Activated naive CD8-positive, alpha-beta T cell treated with anti-CD3 and anti-CD28 coated beads for 36 hours (primary cell): Measurements from ENCODE around the gene CBX8. TPM values are rescaled to one million over a fixed set of nuclear protein-coding genes. Genes with fewer than 3 reads are reported as not detected.

Source experiments
- DNase-seq: peaks from one replicate; pipeline ENCODE4 v3.0.0; 2021
- H3K27ac Mint-ChIP-seq: one replicate; pipeline ENCODE4 v1.8.0; 2022; ENCODE audit warnings: mild to moderate bottlenecking, moderate library complexity, mixed read lengths
- H3K27me3 Mint-ChIP-seq: one replicate; pipeline ENCODE4 v1.8.0; 2022; ENCODE audit warnings: mild to moderate bottlenecking, mixed read lengths
- H3K36me3 Mint-ChIP-seq: one replicate; pipeline ENCODE4 v1.8.0; 2021; ENCODE audit warnings: mild to moderate bottlenecking, mixed read lengths
- H3K4me1 Mint-ChIP-seq: one replicate; pipeline ENCODE4 v1.8.0; 2021; ENCODE audit warnings: mixed read lengths
- H3K4me3 Mint-ChIP-seq: one replicate; pipeline ENCODE4 v1.8.0; 2022; ENCODE audit warnings: mild to moderate bottlenecking, moderate library complexity, mixed read lengths
- H3K9me3 Mint-ChIP-seq: one replicate; pipeline ENCODE4 v1.8.0; 2022; ENCODE audit warnings: mixed read lengths
- total RNA-seq, 2 experiments: library from RNA; stranded (reverse); gene quantifications; one replicate each; pipeline ENCODE4 v1.2.3, GENCODE V29; 2021

The CBX8 gene
- total RNA-seq, 2 experiments from 2014 or later, result 3.5 to 4.1 TPM

DNA sequence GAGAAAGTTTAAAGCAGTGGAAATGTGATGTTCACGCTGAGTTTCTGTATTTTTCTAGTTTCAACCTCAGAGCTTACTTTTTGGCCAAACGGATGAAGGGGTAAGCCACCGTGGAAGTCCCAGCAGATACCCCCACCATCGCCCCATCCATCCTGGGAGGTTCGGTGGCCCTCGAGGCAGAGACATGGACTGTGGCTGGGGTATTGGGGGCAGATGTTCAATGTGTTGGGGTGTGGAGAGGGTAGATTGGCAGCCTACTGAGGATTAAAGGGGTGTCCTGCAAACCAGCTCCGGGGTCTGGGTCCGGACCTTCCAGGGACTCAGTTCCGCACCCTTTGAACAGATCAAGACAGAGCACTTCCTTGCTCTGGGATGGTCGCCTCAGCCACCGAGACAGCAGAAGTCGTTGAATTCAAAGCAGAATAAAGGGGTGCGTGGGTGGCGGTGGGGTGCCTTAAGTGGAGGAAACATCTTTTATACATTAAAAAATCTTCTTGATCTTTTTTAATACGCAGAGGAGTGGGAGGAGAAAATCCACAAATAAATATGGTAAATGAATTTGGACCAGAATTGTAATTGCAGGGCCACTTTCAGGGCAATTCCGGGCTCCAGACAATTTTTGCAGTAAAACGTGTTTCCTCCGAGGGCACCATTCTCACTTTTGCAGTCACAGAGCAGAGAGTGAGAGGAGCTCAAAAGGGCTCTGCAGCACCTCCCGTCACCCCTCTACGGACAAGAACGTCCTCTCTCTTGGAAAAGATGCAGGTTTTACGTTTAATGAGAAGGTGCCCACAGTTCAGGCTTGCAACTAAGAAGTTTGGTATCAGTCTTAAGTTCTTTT is 8.2 kb upstream of the CBX8 start:
- DNase-seq, result no peak
- peaks cover 39% of the 10 kb centered on the region for H3K4me1 Mint-ChIP-seq
- peak overlapping the region; percentile 84 for H3K27ac Mint-ChIP-seq
- peaks cover 90% of the 10 kb centered on the region for H3K27me3 Mint-ChIP-seq
- no peaks in the 10 kb centered on the region for H3K9me3 Mint-ChIP-seq
- peak overlapping the region; percentile 53 for H3K4me3 Mint-ChIP-seq
- H3K36me3 Mint-ChIP-seq, result peaks cover 4% of the 10 kb centered on the region

DNA sequence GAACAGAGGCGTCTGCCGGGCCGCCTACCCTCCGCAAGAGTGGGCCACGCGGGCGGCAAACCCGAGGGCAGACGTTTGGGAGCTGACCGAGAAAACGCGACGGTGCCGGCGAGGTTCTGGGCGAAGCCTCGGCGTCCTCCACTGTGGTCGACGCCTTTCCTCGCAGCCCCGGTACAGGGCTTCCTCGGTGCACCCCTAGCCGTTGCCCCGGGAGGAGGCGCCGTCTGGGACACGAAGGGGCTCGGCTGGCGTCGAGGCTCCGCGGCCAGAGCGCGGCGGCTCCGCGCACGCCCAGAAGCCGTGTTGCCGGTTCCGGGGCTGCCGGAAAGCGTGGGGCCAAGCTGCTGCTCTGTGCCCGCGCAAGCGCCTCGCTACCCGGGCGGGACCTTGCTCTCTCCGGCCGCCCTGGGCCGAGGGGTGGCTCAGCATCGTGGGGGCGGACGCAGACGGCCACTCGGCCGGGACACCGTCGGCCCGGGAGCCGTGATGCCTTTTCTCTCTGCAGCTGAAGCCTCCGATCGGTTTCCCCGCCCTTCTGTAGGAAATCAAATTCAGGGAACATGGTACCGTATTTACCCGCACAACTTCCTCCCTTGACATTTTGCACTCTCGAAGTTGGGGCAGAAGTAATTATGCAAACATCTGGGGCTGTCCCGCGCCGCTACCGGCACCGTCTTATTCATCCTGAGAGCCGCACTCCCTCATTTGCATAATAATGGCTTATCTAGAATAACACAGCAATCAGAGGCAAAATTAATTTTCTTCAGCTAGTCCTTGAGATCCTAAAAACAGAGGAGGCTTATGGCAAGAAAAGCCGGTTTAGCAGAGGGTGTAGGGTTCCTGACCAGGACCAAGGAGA is 7.3 kb upstream of the CBX8 start:
- peak; percentile 80 for DNase-seq
- peak overlapping the region; percentile 84 for H3K27ac Mint-ChIP-seq
- H3K9me3 Mint-ChIP-seq, result no peaks in the 10 kb centered on the region
- peaks cover 92% of the 10 kb centered on the region for H3K27me3 Mint-ChIP-seq
- peak overlapping the region; percentile 53 for H3K4me3 Mint-ChIP-seq
- peaks cover 45% of the 10 kb centered on the region for H3K4me1 Mint-ChIP-seq
- peaks cover 4% of the 10 kb centered on the region for H3K36me3 Mint-ChIP-seq

DNA sequence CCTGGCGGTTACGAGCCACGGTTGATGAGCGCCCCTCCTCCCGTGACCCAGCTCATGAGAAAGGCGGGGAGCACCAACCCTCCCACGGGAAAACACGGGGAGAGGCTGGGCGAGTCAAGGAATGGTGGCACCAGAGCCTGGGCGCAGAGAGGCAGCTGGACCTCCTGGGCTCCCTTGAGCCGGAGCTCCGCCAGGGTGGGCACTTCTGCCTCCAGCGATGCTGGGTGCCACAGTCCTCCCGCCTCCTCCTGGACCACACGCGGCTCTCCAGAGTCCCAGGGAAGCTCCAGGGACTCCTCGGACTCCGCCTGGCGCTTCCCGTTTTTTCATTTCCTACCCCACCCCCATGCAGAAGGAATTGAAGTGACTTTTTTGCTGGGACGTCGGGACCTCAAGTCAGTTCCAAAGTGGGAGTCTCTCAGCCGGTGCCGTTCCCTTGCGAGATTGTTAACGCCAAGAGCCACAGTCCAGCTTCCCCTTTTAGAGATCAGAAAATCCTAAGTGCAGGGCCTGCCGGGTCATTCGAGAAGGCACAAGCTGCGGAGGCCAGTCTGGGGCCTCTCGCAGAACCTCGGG is 6.6 kb upstream of the CBX8 start:
- Mint-ChIP-seq H3K36me3 (peaks cover 4% of the 10 kb centered on the region), H3K4me1 (peaks cover 44% of the 10 kb centered on the region), H3K27me3 (peaks cover 92% of the 10 kb centered on the region), H3K9me3 (no peaks in the 10 kb centered on the region), H3K4me3 (peak overlapping the region; percentile 54), H3K27ac (no peak overlapping the region)
- DNase-seq, result no peak

DNA sequence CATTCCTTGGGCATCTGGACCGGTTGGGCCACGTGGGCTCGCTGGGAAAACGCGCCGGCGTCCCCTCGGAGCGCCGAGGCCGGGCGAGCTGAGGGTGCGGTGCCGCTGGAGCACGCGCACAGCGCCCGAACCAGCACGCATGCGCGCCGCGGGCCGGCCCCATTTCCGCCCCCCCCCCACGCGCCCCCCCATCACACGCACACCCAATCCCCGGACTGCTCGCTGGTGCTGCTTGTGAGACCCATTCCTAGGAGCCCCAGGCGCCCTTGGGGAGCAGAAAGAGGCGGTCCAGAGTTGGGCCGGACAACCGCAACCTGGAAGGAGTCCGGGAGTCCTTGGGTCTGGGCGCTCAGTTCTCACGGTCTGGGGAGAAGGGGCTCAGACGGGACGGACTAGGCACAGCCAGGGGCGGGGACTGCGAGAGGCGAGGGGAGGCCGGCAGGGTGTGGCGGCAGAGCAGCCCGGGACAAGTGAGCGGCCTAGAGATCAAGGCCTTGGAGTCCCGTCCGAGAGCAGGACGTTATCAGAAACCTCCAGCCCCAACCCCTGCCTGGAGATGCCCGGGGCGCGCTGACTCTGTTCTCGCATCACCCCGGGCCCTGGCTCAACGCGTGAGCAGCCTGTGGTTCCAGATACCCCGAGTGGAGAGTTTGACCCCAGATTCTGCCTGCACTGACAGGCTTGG is 6.0 kb upstream of the CBX8 start:
- DNase-seq, result no peak
- Mint-ChIP-seq H3K9me3 (no peaks in the 10 kb centered on the region), H3K4me3 (no peak overlapping the region), H3K36me3 (peaks cover 4% of the 10 kb centered on the region), H3K4me1 (peaks cover 46% of the 10 kb centered on the region), H3K27ac (no peak overlapping the region), H3K27me3 (peaks cover 89% of the 10 kb centered on the region)

DNA sequence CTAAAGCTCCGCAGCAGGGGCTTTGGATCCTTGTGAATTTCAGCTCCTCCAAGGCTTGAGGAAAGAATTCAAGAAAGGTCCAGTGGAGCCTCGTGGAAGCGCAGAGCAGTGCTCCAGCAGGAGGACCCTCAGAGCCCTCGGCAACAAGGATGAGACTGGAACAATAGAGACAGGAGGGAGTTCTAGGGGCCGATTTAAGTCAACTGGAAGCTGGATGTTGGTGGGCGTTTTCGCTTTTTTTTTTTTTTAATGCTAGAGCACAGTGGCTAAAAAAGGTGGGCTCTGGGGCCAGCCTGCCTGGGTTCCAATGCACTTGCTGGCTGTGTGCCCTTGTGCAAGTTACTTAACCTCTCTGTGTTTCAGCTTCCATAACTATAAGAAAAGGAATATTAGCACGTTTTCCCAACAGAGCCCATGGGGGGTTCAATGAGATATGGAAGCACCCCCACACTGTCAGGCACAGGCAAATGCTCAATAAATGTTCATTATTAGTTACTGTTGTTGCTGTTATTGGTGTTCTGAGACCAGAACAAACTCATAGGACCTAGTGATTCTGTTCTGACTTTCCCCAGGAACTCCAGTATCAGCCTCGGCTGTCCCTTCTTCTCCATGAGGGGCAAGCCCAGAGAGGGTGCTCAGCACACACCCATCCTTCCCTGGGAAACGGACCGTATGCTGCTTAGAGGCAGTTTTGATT is 5.3 kb upstream of the CBX8 start:
- no peak for DNase-seq
- no peaks in the 10 kb centered on the region for H3K9me3 Mint-ChIP-seq
- H3K4me3 Mint-ChIP-seq, result no peak overlapping the region
- peaks cover 42% of the 10 kb centered on the region for H3K4me1 Mint-ChIP-seq
- peaks cover 82% of the 10 kb centered on the region for H3K27me3 Mint-ChIP-seq
- no peak overlapping the region for H3K27ac Mint-ChIP-seq
- peaks cover 4% of the 10 kb centered on the region for H3K36me3 Mint-ChIP-seq

DNA sequence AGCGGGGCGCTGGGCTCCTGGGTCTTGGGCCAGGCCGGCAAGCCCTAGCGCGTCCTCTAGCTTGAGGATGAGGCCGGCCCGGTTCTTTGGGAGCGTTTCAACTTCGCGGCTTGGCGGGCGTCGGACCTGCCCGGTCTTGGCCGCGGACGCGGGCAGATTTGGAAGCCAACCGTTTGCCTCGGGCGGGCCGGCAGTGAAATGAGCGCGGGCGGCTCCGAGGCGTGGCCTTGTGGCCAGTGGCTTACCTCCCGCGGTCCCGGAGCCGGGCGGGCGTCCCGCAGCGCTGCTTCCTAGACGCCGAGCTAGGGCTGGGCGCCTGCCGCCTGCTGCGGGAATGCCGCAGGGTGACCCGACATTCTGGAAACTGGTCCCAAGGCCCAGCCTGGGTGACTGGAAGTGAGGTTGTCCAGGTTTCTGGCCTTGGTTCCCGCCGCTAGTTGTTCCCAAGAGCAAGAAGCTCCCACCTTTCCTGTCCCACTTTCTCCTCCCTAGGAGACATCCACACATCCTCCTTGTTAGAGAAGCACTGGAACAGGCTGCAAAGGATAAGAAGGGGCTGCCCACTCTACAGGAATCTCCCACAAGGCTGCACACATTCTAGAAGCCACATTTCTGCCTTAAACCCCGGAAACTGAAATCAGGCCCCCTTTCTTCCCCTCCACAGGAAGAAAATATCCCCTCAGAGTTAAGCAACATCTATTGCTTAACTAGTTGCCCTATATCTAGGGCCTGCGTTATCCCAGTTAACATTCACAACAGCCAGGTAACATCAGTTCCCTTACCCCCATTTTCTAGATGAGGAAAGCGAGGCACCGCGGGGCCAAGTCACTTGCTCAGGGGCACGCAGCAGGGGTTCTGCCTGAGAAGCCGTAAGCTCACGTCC is 4.5 kb upstream of the CBX8 start:
- Mint-ChIP-seq H3K36me3 (peaks cover 4% of the 10 kb centered on the region), H3K4me3 (no peak overlapping the region), H3K4me1 (peaks cover 40% of the 10 kb centered on the region), H3K27me3 (peaks cover 74% of the 10 kb centered on the region), H3K27ac (no peak overlapping the region), H3K9me3 (no peaks in the 10 kb centered on the region)
- no peak for DNase-seq

DNA sequence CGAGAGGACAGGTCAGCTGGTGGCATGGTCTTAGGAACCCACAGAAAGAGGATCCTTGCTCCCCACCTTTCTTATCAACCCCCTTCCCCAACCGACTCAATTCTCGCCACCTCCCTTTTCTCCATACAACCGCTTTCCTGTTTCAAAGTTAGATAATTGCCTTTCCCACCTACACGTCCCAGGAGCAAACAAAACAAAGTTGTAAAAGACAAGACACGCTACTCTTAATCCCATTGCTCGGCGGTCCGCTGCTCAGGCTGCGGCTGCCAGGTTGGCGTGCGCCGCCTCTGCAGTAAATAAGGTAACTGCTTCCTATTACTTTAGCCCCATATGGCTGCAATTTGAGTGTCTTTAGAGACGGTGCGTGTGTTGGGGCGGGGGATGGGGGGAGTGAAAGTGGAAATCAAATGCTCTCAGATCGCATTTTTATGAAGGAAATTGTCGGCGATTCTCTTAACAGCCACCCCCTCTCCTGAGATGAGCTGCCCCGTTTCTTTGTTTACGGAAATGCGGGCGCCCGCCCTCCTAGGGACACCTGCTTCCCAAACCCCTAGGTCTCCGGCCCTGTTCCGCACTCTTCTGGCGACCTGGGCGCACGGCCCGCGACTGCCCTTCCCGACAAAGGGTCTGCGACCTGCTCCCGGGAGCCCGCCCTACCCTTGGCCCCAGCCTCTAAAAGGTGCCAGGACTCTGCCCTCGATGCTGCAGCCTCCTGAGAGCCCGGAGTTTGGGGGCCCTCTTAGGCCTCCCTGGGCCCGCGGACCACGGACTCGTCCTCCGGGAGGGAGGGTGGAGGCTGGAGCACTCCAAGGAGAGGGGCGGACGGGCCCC is 3.7 kb upstream of the CBX8 start:
- peaks cover 4% of the 10 kb centered on the region for H3K36me3 Mint-ChIP-seq
- H3K9me3 Mint-ChIP-seq, result no peaks in the 10 kb centered on the region
- peak overlapping the region; percentile 54 for H3K4me3 Mint-ChIP-seq
- H3K4me1 Mint-ChIP-seq, result peaks cover 44% of the 10 kb centered on the region
- no peak overlapping the region for H3K27ac Mint-ChIP-seq
- H3K27me3 Mint-ChIP-seq, result peaks cover 66% of the 10 kb centered on the region
- DNase-seq, result peak; percentile 74

DNA sequence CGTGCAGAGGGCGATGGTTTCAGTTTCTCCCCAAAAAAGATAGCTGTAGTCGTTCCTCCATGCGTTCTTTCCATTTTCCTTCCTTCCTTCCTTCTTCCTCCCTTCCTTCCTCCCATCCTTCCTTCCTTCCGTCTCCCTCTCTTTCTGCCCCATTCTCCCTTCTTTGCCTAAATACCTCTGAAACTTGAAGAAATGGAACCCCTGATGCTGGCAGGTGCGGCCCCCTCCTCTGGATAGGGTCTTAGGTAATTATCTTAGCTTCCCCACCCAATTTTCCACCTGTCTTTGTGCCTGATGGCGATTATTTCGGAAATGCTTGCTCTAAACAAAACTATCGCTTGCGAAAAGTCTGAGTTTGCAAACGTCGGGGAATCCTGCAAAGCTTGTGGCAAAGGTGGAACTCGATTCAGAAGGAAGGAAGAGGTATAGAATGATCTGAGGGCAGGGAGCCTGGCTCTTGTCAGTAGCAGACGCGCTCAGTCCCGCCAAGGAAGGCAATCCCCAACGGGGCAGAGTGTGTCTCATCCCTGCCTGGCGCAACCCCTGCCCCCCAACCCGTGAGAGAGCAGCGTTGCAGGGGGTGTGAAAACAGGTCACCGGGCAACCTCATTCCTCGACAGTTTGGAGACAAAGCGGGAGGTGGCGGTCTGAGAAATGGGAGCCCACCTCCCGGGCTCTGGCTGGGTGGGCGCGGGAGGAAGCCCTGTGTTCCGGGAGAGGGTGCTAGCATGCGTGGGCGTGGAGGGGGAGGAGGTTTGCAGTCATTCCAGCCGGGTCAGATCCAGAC is 2.9 kb upstream of the CBX8 start:
- Mint-ChIP-seq H3K36me3 (peaks cover 4% of the 10 kb centered on the region), H3K27me3 (peaks cover 58% of the 10 kb centered on the region), H3K27ac (no peak overlapping the region), H3K4me3 (peak overlapping the region; percentile 25), H3K9me3 (no peaks in the 10 kb centered on the region), H3K4me1 (peaks cover 36% of the 10 kb centered on the region)
- no peak for DNase-seq

DNA sequence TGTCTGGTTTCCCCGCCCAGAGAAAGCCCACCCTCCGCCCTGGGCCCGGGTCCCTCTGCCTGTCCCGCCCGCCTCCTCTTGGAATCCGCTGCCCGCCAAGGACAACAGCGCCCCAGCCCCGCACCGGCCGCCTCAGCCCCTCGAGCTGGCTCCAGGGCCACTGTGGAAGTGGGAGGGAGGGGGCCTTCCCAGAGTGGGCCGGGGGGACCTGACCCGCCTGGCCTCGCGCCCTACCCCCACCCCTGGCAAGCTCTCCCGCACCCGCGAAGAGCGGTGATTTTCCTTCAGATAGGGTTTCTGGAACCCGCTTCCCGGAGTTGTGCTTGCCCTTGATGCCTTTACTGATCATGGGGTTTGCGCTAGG is 2.3 kb upstream of the CBX8 start:
- Mint-ChIP-seq H3K27ac (no peak overlapping the region), H3K27me3 (peaks cover 52% of the 10 kb centered on the region), H3K9me3 (no peaks in the 10 kb centered on the region), H3K36me3 (peaks cover 4% of the 10 kb centered on the region), H3K4me1 (peaks cover 31% of the 10 kb centered on the region), H3K4me3 (no peak overlapping the region)
- DNase-seq, result no peak

DNA sequence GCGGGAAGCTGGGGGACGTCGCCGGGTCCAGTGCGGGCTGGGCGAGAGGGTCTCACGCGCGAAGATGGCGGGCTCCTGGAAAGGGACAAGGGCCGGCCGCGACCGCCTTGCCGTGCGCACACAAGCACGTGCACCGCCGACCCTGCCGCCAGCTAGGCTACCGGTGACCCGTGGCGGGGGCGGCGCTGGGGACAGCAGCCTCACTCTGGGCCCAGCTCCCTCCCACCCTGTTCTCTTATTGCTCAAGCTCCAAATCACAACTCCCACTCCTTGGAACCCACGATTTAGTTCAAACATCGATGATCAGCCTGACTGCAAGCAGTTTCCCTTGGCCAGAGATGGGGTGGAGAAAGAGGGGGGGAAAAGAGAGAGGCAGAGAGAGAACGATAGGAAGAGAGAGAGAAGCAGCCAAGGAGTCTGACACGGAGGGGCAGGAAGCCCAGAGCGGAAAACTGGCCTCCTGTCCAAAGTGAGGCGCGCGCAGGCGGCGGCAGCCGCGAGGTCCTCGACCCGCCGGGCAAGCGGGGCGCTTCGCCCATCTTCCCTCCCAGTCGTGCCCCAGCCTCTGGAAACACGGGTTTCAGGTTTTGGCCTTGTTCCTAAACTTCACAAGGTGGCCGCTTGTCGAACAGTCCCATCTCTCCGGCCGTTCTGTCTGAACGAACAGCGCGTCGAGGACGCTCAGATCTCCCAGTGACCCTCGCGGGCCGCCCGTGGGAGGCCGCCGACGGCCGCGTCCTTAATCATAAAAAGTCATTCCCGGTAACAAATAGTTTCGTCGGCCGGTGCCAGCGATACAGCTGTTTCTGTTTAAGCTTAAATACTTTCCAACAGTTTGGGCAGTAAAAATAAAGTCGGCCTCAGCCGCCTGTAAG is 1.7 kb upstream of the CBX8 start:
- no peaks in the 10 kb centered on the region for H3K9me3 Mint-ChIP-seq
- no peak for DNase-seq
- no peak overlapping the region for H3K27ac Mint-ChIP-seq
- peaks cover 33% of the 10 kb centered on the region for H3K4me1 Mint-ChIP-seq
- peaks cover 2% of the 10 kb centered on the region for H3K36me3 Mint-ChIP-seq
- peaks cover 52% of the 10 kb centered on the region for H3K27me3 Mint-ChIP-seq
- H3K4me3 Mint-ChIP-seq, result peak overlapping the region; percentile 37

DNA sequence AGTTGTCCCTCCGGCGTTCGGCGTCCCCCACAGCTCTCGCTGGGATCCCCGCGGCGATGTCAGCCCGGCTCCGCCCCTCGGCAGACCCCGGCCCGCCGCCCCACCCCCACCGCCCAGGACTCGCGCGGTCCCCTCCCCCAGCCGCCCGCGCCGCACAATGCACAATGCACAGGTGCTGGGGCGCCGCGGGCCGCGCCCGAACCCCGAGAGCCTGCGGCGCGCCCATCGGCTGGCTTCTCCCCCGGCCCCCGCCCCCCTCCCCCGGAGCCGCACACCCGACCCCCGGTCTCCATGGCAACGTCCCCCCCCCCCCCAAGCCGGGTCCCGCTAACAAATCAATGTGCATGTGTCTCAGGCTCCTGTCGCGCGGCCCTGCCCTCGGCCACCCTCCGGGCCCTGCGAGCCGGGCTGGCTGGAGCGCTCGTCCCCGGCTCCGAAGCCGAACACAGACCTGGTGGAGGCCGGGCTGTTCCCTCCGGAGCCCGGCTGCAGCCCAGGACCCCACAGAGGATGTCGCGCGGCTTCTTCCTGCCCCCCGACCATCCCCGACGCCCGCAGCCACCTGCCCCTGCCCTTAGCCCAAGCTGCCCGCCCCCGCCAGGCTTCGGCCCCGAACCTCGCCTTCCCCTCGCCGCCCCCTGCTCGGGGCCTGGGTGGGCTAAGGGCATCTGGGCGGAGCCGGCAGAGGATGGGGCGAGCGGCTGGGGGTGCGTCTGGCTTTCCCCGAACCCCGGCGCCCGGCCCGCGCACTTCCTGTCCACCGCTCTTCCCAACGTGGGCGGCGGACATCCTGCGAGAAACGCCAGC is 818 bp upstream of the CBX8 start:
- H3K27ac Mint-ChIP-seq, result no peak overlapping the region
- H3K27me3 Mint-ChIP-seq, result peaks cover 48% of the 10 kb centered on the region
- no peak for DNase-seq
- H3K36me3 Mint-ChIP-seq, result no peaks in the 10 kb centered on the region
- H3K9me3 Mint-ChIP-seq, result no peaks in the 10 kb centered on the region
- H3K4me3 Mint-ChIP-seq, result peak overlapping the region; percentile 81
- H3K4me1 Mint-ChIP-seq, result peaks cover 34% of the 10 kb centered on the region
